GM23248 (cell line): ENCODE results near the gene CASP14.

Source experiments
- EZH2 ChIP-seq: fragments of 200-600 bp; sonication (generic); IDR thresholded peaks from 2 replicates; pipeline ENCODE4 v1.6.1; 2018; ENCODE audit warnings: antibody characterized with exemption, mild to moderate bottlenecking; ENCODE audit not compliant: insufficient read depth, poor library complexity, severe bottlenecking
- EZH2phosphoT487 ChIP-seq: fragments of 200-600 bp; sonication (generic); IDR thresholded peaks from 2 replicates; pipeline ENCODE4 v1.6.1; 2018; ENCODE audit warnings: antibody characterized with exemption, moderate library complexity, mild to moderate bottlenecking, low read depth; ENCODE audit not compliant: insufficient read depth

GRCh38 chr19:15038294-15038693, 11.0 kb upstream of the CASP14 start:
- TF ChIP-seq EZH2 (no peak), EZH2phosphoT487 (no peak)
